ENCODE measurements around the gene KSR1.

- TF ChIP-seq CTCF (IDR thresholded peaks at IDR 0.05) (no peak), POLR2A (IDR thresholded peaks at IDR 0.05) (no peak)
These were observed 197.9 kb downstream of the KSR1 start for GRCh38 chr17:27654136-27654535.

Measured in breast epithelium (tissue), 3 donors.